ENCODE data around the gene UBA1.

Gene UBA1

DNA sequence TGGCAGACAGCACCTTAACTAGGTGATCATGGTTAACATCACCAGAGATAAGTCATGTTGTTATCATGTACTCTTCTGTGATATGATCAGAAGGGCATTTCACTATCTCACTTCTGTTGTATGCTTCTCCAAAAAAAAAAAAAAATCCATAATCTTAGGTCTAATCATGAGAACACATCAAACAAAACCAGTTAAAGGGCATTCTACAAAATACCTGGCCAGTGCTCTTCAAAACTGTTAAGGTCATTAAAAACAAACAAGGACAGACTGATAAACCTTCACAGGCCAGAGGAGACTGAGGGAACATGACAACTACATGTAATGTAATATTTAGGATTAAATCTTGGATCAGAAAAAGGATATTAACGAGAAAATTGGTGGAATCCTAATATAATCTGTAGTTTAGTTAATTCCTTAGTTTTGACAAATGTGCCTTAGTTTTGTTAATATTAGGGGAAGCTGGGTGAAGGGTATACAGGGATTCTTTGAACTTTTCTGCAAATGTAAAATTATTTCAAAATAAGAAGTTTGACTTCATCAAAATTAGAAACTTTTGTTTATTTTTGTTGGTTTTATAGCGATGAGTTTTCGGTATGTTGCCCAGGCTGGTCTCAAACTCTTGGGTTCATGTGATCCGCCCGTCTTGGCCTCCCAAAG is 30.6 kb upstream of the UBA1 start:
- ATAC-seq (ENCODE audit: insufficient read depth, low read depth): no peak
- Histone ChIP-seq H3K79me2 (ENCODE audit: insufficient read depth, low read length) (peaks cover 80% of the 10 kb centered on the region), H3K4me3 (ENCODE audit: low read depth in 1 of 2, low read length in 2 of 2) (no peak overlapping the region), H3K27me3 (ENCODE audit: insufficient read depth, low read length, poor library complexity) (no peaks in the 10 kb centered on the region), H3K9ac (ENCODE audit: low read depth, low read length) (no peak overlapping the region), H3K4me2 (ENCODE audit: insufficient read depth, low read length) (no peak overlapping the region), H3K4me1 (ENCODE audit: insufficient read depth, low read length) (no peaks in the 10 kb centered on the region), H2AFZ (ENCODE audit: low read depth, low read length) (no peak overlapping the region), H3K27ac (ENCODE audit: low read length) (no peak overlapping the region), H3K36me3 (ENCODE audit: insufficient read depth, low read length) (peaks cover 8% of the 10 kb centered on the region), H3K9me3 (ENCODE audit: insufficient read depth, low read length, severe bottlenecking) (no peaks in the 10 kb centered on the region), H4K20me1 (ENCODE audit: insufficient read depth, low read length) (peaks cover 13% of the 10 kb centered on the region)
- TF ChIP-seq EZH2 (IDR thresholded peaks at IDR 0.05; ENCODE audit: borderline replicate concordance, low read depth, low read length, severe bottlenecking): no peak
- TF ChIP-seq, protein P1, sequence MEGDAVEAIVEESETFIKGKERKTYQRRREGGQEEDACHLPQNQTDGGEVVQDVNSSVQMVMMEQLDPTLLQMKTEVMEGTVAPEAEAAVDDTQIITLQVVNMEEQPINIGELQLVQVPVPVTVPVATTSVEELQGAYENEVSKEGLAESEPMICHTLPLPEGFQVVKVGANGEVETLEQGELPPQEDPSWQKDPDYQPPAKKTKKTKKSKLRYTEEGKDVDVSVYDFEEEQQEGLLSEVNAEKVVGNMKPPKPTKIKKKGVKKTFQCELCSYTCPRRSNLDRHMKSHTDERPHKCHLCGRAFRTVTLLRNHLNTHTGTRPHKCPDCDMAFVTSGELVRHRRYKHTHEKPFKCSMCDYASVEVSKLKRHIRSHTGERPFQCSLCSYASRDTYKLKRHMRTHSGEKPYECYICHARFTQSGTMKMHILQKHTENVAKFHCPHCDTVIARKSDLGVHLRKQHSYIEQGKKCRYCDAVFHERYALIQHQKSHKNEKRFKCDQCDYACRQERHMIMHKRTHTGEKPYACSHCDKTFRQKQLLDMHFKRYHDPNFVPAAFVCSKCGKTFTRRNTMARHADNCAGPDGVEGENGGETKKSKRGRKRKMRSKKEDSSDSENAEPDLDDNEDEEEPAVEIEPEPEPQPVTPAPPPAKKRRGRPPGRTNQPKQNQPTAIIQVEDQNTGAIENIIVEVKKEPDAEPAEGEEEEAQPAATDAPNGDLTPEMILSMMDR (IDR thresholded peaks at IDR 0.05; ENCODE audit: borderline replicate concordance, extremely low read depth, low read length, poor library complexity, severe bottlenecking): no peak
- no peak for DNase-seq

DNA sequence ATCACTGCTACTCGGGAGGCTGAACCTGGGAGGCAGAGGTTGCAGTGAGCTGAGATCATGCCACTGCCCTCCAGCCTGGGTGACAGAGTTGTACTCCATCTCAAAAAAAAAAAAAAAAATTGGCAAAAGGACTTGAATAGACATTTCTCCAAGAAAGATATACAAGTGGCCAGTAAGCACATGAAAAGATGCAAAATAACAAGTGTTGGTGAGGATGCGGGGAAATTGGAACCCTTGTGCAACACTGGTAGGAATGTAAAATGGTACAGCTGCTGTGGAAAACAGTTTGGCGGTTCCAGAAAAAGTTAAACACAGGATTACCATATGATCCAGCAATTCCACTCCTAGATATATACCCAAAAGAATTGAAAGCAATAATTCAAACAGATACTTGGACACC is 29.2 kb upstream of the UBA1 start:
- no peak overlapping the region for H3K9ac ChIP-seq (ENCODE audit: low read depth, low read length)
- no peaks in the 10 kb centered on the region for H3K27me3 ChIP-seq (ENCODE audit: insufficient read depth, low read length, poor library complexity)
- peaks cover 11% of the 10 kb centered on the region for H3K36me3 ChIP-seq (ENCODE audit: insufficient read depth, low read length)
- H3K4me1 ChIP-seq (ENCODE audit: insufficient read depth, low read length): no peaks in the 10 kb centered on the region
- H2AFZ ChIP-seq (ENCODE audit: low read depth, low read length): no peak overlapping the region
- H3K27ac ChIP-seq (ENCODE audit: low read length): no peak overlapping the region
- no peak for ATAC-seq (ENCODE audit: insufficient read depth, low read depth)
- H3K9me3 ChIP-seq (ENCODE audit: insufficient read depth, low read length, severe bottlenecking): no peaks in the 10 kb centered on the region
- TF ChIP-seq, protein P1 (IDR thresholded peaks at IDR 0.05; ENCODE audit: borderline replicate concordance, extremely low read depth, low read length, poor library complexity, severe bottlenecking): no peak
- no peak for TF ChIP-seq EZH2 (IDR thresholded peaks at IDR 0.05; ENCODE audit: borderline replicate concordance, low read depth, low read length, severe bottlenecking)
- H3K4me3 ChIP-seq (ENCODE audit: low read depth in 1 of 2, low read length in 2 of 2): no peak overlapping the region
- peaks cover 2% of the 10 kb centered on the region; the same call in 1 of the 2 replicates for H4K20me1 ChIP-seq (ENCODE audit: insufficient read depth, low read length)
- no peak overlapping the region for H3K4me2 ChIP-seq (ENCODE audit: insufficient read depth, low read length)
- peaks cover 81% of the 10 kb centered on the region for H3K79me2 ChIP-seq (ENCODE audit: insufficient read depth, low read length)
- no peak for DNase-seq

DNA sequence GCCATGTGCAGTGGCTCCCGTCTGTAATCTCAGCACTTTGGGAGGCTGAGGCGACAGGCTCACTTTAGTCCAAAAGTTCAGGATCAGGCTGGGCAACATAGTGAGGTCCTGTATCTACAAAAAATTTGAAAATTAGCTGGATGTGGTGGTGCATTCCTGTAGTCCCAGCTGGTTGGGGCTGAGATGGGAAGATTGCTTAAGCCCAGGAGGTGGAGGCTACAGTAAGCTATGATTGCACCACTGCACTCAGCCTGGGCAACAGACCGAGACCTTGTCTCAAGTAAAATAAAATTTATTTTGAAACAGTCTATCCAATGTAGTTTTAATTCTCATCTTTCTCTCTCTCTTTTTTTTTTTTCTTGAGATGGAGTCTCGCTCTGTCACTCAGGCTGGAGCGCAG is 27.5 kb upstream of the UBA1 start:
- peaks cover 9% of the 10 kb centered on the region for H4K20me1 ChIP-seq (ENCODE audit: insufficient read depth, low read length)
- ATAC-seq (ENCODE audit: insufficient read depth, low read depth): no peak
- H3K4me3 ChIP-seq (ENCODE audit: low read depth in 1 of 2, low read length in 2 of 2): no peak overlapping the region
- no peaks in the 10 kb centered on the region for H3K4me1 ChIP-seq (ENCODE audit: insufficient read depth, low read length)
- no peak overlapping the region for H2AFZ ChIP-seq (ENCODE audit: low read depth, low read length)
- no peaks in the 10 kb centered on the region for H3K27me3 ChIP-seq (ENCODE audit: insufficient read depth, low read length, poor library complexity)
- no peak overlapping the region for H3K9ac ChIP-seq (ENCODE audit: low read depth, low read length)
- H3K27ac ChIP-seq (ENCODE audit: low read length): no peak overlapping the region
- H3K36me3 ChIP-seq (ENCODE audit: insufficient read depth, low read length): peaks cover 28% of the 10 kb centered on the region
- no peak overlapping the region for H3K4me2 ChIP-seq (ENCODE audit: insufficient read depth, low read length)
- peaks cover 75% of the 10 kb centered on the region for H3K79me2 ChIP-seq (ENCODE audit: insufficient read depth, low read length)
- no peak for DNase-seq
- TF ChIP-seq EZH2 (IDR thresholded peaks at IDR 0.05; ENCODE audit: borderline replicate concordance, low read depth, low read length, severe bottlenecking): no peak
- no peaks in the 10 kb centered on the region for H3K9me3 ChIP-seq (ENCODE audit: insufficient read depth, low read length, severe bottlenecking)

DNA sequence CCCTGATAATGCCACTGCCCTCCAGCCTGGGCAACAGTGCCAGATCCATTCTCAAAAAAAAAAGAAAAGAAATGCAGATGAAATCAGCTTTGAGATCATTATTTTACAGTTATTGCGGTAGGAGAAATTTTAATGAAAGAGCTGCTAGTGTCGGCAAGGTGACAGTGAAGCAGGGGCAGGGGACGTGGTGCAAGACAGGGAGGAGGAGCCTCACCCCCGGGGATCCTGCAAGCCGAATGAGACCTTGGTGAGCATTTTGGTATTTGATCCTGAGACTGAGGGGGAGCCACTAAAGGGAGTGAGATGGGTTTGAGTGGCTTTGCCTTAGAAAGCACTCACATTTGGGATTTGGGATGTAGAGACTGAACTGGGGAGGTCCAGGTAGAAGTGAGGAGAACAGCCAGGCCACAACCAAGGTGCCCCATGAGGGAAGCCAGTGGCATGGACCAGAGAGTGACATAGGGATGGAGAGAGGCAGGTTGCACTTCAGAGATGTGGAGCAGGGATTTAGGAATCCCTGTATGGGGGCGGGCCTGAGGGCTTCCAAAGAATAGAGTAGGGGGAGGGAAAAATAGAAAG is 25.0 kb upstream of the UBA1 start:
- Histone ChIP-seq H2AFZ (ENCODE audit: low read depth, low read length) (no peak overlapping the region), H3K79me2 (ENCODE audit: insufficient read depth, low read length) (peaks cover 52% of the 10 kb centered on the region), H3K4me1 (ENCODE audit: insufficient read depth, low read length) (no peaks in the 10 kb centered on the region), H3K9ac (ENCODE audit: low read depth, low read length) (no peak overlapping the region), H3K4me3 (ENCODE audit: low read depth in 1 of 2, low read length in 2 of 2) (no peak overlapping the region), H3K9me3 (ENCODE audit: insufficient read depth, low read length, severe bottlenecking) (no peaks in the 10 kb centered on the region), H3K4me2 (ENCODE audit: insufficient read depth, low read length) (no peak overlapping the region), H3K36me3 (ENCODE audit: insufficient read depth, low read length) (peaks cover 52% of the 10 kb centered on the region), H4K20me1 (ENCODE audit: insufficient read depth, low read length) (peaks cover 14% of the 10 kb centered on the region), H3K27ac (ENCODE audit: low read length) (no peak overlapping the region), H3K27me3 (ENCODE audit: insufficient read depth, low read length, poor library complexity) (no peaks in the 10 kb centered on the region)
- ATAC-seq (ENCODE audit: insufficient read depth, low read depth) (no peak), DNase-seq (no peak)
- no peak for TF ChIP-seq EZH2 (IDR thresholded peaks at IDR 0.05; ENCODE audit: borderline replicate concordance, low read depth, low read length, severe bottlenecking)
- TF ChIP-seq, protein P1 (IDR thresholded peaks at IDR 0.05; ENCODE audit: borderline replicate concordance, extremely low read depth, low read length, poor library complexity, severe bottlenecking): no peak

Data from DND-41 (cell line).